Thyroid gland (tissue), 4 donors: ENCODE measurements around the gene TBCC.

Experiments
- POLR2A ChIP-seq, 2 donors: fragments of 450-650 bp; IDR thresholded peaks; one replicate each; pipeline ENCODE4 v1.6.1; 2017; ENCODE audit warnings: antibody characterized with exemption in 2 of 2, mild to moderate bottlenecking in 2 of 2, moderate library complexity in 1 of 2
- TF ChIP-seq, protein P1 (sequence below), 6 experiments: fragments of 200-600 bp in 3 of 6; fragments of 450-650 bp in 3 of 6; sonication (generic) in 3 of 6; IDR thresholded peaks; one replicate each; pipeline ENCODE4 v1.5.1; 2016 to 2019; ENCODE audit warnings: antibody characterized with exemption in 6 of 6, mild to moderate bottlenecking in 2 of 6, inconsistent platforms in 1 of 6, moderate library complexity in 1 of 6

- TF ChIP-seq POLR2A (IDR thresholded peaks at IDR 0.05) = no peak
- TF ChIP-seq, protein P1, sequence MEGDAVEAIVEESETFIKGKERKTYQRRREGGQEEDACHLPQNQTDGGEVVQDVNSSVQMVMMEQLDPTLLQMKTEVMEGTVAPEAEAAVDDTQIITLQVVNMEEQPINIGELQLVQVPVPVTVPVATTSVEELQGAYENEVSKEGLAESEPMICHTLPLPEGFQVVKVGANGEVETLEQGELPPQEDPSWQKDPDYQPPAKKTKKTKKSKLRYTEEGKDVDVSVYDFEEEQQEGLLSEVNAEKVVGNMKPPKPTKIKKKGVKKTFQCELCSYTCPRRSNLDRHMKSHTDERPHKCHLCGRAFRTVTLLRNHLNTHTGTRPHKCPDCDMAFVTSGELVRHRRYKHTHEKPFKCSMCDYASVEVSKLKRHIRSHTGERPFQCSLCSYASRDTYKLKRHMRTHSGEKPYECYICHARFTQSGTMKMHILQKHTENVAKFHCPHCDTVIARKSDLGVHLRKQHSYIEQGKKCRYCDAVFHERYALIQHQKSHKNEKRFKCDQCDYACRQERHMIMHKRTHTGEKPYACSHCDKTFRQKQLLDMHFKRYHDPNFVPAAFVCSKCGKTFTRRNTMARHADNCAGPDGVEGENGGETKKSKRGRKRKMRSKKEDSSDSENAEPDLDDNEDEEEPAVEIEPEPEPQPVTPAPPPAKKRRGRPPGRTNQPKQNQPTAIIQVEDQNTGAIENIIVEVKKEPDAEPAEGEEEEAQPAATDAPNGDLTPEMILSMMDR (IDR thresholded peaks at IDR 0.05) = no peak
Measured at GRCh38 chr6:42761287-42762067, 15.6 kb upstream of the TBCC start.
